Activated B cell treated with CpG ODN at 0.5 μM for 24 hours (primary cell): ENCODE data around the gene ANO10. TPM values are rescaled to one million over a fixed set of nuclear protein-coding genes. Genes with fewer than 3 reads are reported as not detected.

Experiments
- ATAC-seq: fragments of 200-7000 bp; cut with Tn5 transposase; one replicate; pipeline ENCODE4 v1.10.0; 2021; ENCODE audit warnings: low read depth, mild to moderate bottlenecking, moderate library complexity
- CTCF ChIA-PET: fragments of 350-600 bp; sonication (Branson Sonifier 250); formaldehyde crosslinking; loops from one replicate; lab custom pipeline; 2021; ENCODE audit warnings: antibody characterized with exemption; lab: Charles Lee
- POLR2A ChIA-PET: fragments of 350-600 bp; sonication (Branson Sonifier 250); formaldehyde crosslinking; loops from one replicate; lab custom pipeline; 2021; ENCODE audit warnings: antibody characterized with exemption; lab: Charles Lee
- DNase-seq: peaks from one replicate; pipeline ENCODE4 v3.0.0; 2022
- H3K27ac Mint-ChIP-seq: one replicate; pipeline ENCODE4 v1.8.0; 2020; ENCODE audit warnings: mixed read lengths
- H3K27me3 Mint-ChIP-seq: one replicate; pipeline ENCODE4 v1.8.0; 2021; ENCODE audit warnings: mixed read lengths
- H3K36me3 Mint-ChIP-seq: one replicate; pipeline ENCODE4 v1.8.0; 2021; ENCODE audit warnings: low read depth, mixed read lengths
- H3K4me1 Mint-ChIP-seq: one replicate; pipeline ENCODE4 v1.8.0; 2021; ENCODE audit warnings: mixed read lengths
- H3K4me3 Mint-ChIP-seq: one replicate; pipeline ENCODE4 v1.8.0; 2020; ENCODE audit warnings: mild to moderate bottlenecking, mixed read lengths
- H3K9me3 Mint-ChIP-seq: one replicate; pipeline ENCODE4 v1.8.0; 2020; ENCODE audit warnings: mixed read lengths
- intact Hi-C: fragments of 100-400 bp; cut with micrococcal nuclease; formaldehyde crosslinking; loops from one replicate; pipeline ENCODE4 v1.15.1; 2024
- total RNA-seq: library from RNA; stranded (reverse); gene quantifications from 2 replicates; pipeline ENCODE4 v1.2.3, GENCODE V29; 2022
- TF ChIP-seq, protein P1 (sequence below): fragments of 200-600 bp; IDR thresholded peaks from one replicate; pipeline ENCODE4 v1.8.0; 2022; ENCODE audit warnings: antibody characterized with exemption, mild to moderate bottlenecking

The ANO10 gene
- total RNA-seq, 1 donor from 2014 or later: 6.4 TPM

DNA sequence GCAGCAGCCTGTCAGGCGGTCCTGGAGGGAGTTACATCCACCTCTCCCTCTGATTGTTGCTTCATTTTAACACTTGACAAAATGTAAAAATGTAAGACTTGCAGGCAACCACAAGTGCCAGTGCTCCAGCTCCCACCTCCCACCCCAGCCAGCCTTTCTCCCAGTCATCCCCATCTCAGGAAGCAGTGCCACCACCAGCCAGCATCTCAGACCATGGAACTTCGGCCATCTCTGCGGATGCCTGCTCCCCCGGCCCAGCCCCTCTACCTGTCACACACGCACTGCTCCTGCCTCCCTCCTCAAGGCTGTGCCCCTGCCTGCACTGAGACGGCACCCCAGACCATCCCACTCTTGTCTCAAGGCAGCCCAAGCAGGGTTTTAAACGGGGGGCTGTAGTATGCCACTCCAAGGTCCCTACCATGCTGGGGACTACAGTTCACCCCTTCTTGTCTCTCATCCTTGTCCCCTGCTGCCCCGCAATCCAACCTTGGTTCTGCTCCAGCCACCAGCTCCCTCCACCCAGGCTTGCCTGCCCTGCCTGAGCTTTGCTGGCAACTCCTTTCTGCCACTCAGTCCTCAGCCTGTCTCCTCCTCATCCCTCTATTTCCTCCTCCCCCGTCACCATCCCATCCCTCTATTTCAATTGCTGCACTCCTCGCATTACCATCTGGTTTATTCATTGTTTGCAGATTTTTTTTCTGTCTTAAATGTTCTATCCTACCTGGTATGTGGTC is 249.6 kb downstream of the ANO10 start:
- CTCF ChIA-PET: no interaction called here
- TF ChIP-seq, protein P1, sequence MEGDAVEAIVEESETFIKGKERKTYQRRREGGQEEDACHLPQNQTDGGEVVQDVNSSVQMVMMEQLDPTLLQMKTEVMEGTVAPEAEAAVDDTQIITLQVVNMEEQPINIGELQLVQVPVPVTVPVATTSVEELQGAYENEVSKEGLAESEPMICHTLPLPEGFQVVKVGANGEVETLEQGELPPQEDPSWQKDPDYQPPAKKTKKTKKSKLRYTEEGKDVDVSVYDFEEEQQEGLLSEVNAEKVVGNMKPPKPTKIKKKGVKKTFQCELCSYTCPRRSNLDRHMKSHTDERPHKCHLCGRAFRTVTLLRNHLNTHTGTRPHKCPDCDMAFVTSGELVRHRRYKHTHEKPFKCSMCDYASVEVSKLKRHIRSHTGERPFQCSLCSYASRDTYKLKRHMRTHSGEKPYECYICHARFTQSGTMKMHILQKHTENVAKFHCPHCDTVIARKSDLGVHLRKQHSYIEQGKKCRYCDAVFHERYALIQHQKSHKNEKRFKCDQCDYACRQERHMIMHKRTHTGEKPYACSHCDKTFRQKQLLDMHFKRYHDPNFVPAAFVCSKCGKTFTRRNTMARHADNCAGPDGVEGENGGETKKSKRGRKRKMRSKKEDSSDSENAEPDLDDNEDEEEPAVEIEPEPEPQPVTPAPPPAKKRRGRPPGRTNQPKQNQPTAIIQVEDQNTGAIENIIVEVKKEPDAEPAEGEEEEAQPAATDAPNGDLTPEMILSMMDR: no peak
- Mint-ChIP-seq H3K36me3 (no peaks in the 10 kb centered on the region), H3K9me3 (no peaks in the 10 kb centered on the region), H3K4me1 (no peaks in the 10 kb centered on the region), H3K4me3 (no peak overlapping the region), H3K27ac (no peak overlapping the region), H3K27me3 (no peaks in the 10 kb centered on the region)
- POLR2A ChIA-PET: no interaction called here
- intact Hi-C loops: no loop called here
- ATAC-seq (no peak), DNase-seq (no peak)

DNA sequence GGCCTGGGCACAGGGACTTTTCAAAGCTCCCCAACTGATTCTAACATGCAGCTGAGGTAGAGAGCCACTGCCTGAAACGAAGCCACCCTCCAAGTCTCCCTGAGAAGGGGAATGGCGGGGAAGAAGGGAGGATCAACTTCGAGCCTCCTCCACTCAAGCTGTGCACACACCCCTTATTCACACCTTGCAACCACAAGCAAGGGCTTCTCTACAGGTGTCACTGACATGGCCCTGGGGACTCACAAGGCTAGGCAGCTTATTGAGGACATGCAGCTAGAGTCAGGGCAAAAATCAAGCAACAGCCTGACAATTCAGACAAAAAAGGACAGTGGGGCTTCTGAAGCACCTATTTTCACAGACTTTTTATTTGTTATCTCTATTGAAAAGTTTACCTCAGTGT is 250.3 kb downstream of the ANO10 start:
- Mint-ChIP-seq H3K27ac (no peak overlapping the region), H3K9me3 (no peaks in the 10 kb centered on the region), H3K27me3 (no peaks in the 10 kb centered on the region), H3K4me3 (no peak overlapping the region), H3K4me1 (no peaks in the 10 kb centered on the region), H3K36me3 (no peaks in the 10 kb centered on the region)
- DNase-seq (no peak), ATAC-seq (no peak)
- TF ChIP-seq, protein P1: no peak
- ChIA-PET CTCF (no interaction called here), POLR2A (no interaction called here)
- intact Hi-C loops: no loop called here

DNA sequence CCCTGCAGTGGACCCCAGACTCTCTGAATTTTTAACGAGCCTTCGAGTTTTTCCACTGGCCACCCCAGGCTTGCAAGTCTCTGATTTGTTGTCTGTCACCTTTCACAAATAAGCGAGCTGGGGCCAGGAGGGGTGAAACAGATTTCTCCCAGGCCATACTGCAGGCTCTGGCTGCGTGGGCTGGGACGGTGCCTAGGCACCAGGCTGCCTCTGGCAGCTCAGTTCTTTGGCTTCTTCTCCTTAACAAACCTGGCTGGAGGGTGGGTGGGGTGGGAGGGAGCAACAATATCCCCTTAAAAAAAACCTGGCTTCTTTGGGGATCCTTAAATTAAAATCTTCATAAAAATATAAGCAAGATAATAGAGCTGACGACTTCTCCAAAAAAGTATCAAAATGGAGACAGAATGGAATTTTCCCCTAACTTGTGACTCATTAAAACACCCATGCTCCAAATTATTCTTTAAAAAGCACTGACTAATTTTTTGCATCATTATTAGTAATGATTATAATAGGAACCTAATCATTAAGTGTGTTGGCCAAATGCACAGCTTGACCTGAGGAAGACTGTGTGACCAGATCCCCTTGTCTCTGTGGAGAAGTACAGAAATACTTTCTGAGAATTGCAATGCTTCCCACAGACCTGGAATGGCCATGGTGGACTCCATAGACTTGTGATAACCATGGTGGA is 251.4 kb downstream of the ANO10 start:
- TF ChIP-seq, protein P1: no peak
- H3K4me1 Mint-ChIP-seq: no peaks in the 10 kb centered on the region
- ChIA-PET POLR2A (interaction anchor here (0.6 kb wide), 1 partner anchor 13 kb away, joined by 3 read pairs; no protein-coding TSS in a partner anchor), CTCF (no interaction called here)
- H3K4me3 Mint-ChIP-seq: no peak overlapping the region
- H3K9me3 Mint-ChIP-seq: no peaks in the 10 kb centered on the region
- H3K36me3 Mint-ChIP-seq: no peaks in the 10 kb centered on the region
- DNase-seq: no peak
- no peak for ATAC-seq
- intact Hi-C loops: no loop called here
- no peak overlapping the region for H3K27ac Mint-ChIP-seq
- H3K27me3 Mint-ChIP-seq: no peaks in the 10 kb centered on the region

DNA sequence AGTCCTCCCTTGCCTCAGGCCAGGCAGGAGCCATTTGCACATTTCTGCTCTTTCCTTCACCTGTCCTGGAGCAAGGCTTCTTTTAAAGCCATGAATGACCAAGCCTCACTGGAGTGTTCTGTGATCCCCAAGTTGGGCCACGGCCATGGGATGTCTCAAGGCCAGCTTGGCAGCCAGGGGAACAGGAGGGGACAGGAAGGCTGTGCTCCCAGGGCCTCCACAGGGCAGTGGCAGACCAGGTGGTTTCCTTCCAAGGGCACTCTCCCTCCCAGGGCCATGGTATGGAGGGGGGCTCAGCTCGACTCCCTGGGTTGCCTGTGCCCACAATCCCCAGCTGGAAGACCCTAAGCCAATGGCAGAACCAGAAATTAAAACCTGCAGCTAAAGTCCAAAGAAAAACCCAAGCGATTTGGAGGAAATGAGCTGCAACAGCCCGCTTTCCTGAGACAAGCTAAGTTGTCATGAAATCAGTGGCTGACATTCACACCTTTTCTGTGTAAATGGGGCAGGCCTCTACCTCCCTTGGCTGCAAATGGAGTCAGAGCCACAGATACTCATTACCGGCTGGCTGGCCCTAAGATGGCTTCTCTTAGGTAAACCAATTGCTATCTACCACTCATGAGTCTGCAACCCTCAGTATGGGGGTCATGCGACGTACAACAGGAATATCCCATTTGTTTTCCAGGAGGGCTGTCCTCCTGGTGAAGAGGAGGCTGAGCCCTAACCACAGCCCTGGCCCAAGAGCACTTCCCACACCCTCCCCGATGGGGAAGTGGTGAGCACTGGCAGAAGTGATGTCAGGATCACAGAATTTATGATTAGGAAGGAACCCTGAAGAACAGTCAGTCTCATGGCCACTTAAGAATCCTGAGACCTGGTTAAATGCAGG is 252.2 kb downstream of the ANO10 start:
- Mint-ChIP-seq H3K27ac (no peak overlapping the region), H3K4me3 (no peak overlapping the region), H3K36me3 (no peaks in the 10 kb centered on the region), H3K27me3 (no peaks in the 10 kb centered on the region), H3K9me3 (no peaks in the 10 kb centered on the region), H3K4me1 (no peaks in the 10 kb centered on the region)
- TF ChIP-seq, protein P1: no peak
- POLR2A ChIA-PET: no interaction called here
- intact Hi-C loops: no loop called here
- DNase-seq (no peak), ATAC-seq (no peak)
- CTCF ChIA-PET: no interaction called here

DNA sequence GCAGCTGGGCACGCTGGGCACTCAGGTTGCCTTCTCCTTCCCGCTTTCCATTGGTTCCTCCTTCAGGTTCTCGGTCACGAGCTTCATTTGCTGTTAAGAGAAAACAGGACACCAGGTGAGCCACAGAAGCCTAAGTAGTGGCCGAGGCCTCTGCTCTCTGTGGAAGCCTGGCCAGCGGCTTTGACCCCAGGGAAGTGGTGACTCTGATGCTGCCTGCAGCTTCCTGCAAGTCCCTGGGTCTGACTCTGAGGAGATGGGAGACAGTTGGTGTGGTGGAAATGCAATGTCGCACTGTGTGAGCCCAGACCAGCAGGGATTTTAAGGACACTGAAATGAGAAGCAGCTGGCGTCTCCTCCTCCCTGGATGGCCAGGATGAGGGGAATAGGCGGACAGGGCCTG is 254.9 kb downstream of the ANO10 start:
- H3K27me3 Mint-ChIP-seq: no peaks in the 10 kb centered on the region
- DNase-seq (no peak), ATAC-seq (no peak)
- POLR2A ChIA-PET: no interaction called here
- CTCF ChIA-PET: no interaction called here
- H3K9me3 Mint-ChIP-seq: no peaks in the 10 kb centered on the region
- no peaks in the 10 kb centered on the region for H3K4me1 Mint-ChIP-seq
- H3K4me3 Mint-ChIP-seq: no peak overlapping the region
- no peaks in the 10 kb centered on the region for H3K36me3 Mint-ChIP-seq
- TF ChIP-seq, protein P1: no peak
- intact Hi-C loops: no loop called here
- H3K27ac Mint-ChIP-seq: no peak overlapping the region
